Right lobe of liver (tissue), 5 donors: Measurements from ENCODE around the gene SUZ12. TPM values are rescaled to one million over a fixed set of nuclear protein-coding genes. Genes with fewer than 3 reads are reported as not detected.

Experiments
- small RNA-seq, 2 experiments: library from RNA; depleted of rRNA; stranded (forward); fragments of <200 nt; gene quantifications; one replicate each; pipeline ENCODE3, GENCODE V24; 2016
- total RNA-seq, 6 experiments: library from RNA; depleted of rRNA in 2 of 6; stranded (reverse); fragments of >200 nt in 2 of 6; fragmentation: NEBNext Ultra II Directional in 3 of 6; extraction: Animal tissue kit (Norgen Biotek cat#: 25700) in 3 of 6; gene quantifications; one replicate each; pipeline versions ENCODE4 v1.1.0 to v1.2.4, GENCODE V29; 2016 to 2023
- donor health status: DM: no; HTN: no; CAD: no.
- donor health status: DM: no; HTN: no; CAD: no.
- donor health status: DM: no; HTN: yes; CAD: no.
- donor health status: DM: no; HTN: yes; CAD: no.

SUZ12 gene
- total RNA-seq, 6 experiments from 2014 or later = 8.0 to 12.1 (median 10.6) TPM

Small RNA genes lying within 50 kb of the gene (small RNA-seq; reads per million reads assigned to genes)
- 0 reads per million in 2 experiments for gene AC090616.4
- gene RNA5SP437 = 0 to 0.26 reads per million in 2 experiments

Other genes with a start within 250 kb of the SUZ12 start
- 10 to 100 TPM; 17.1 to 49.4 (median 24.0) TPM for gene COPRS, start 77.8 kb upstream of the SUZ12 start, total RNA-seq
- gene UTP6, start 35.3 kb upstream of the SUZ12 start, total RNA-seq = 10 to 100 TPM; 16.5 to 26.1 (median 22.2) TPM
- gene LRRC37B, start 70.4 kb downstream of the SUZ12 start, total RNA-seq = 10 to 100 TPM in 1 of 6 experiments, 1 to 10 TPM in 5; 3.1 to 10.6 (median 4.1) TPM
- 10 to 100 TPM; 12.0 to 24.5 (median 14.2) TPM for gene RHOT1, start 205.5 kb downstream of the SUZ12 start, total RNA-seq